HCT116 (cell line): ENCODE measurements around the gene SEC16A.

ENCODE experiments used
- CTCF ChIP-seq, 3 experiments: fragments of 200-600 bp in 1 of 3; sonication (generic) in 1 of 3; IDR thresholded peaks in 2 of 3; conservative IDR thresholded peaks in 1 of 3; 2 replicates each; pipeline ENCODE4 v1.5.1; 2012 to 2017; ENCODE audit warnings: low read depth in 2 of 3, low read length in 2 of 3, antibody characterized with exemption in 1 of 3, borderline replicate concordance in 1 of 3, control low read depth in 1 of 3, mild to moderate bottlenecking in 1 of 3, mixed read lengths in 1 of 3, mixed run types in 1 of 3, moderate library complexity in 1 of 3; ENCODE audit not compliant: insufficient read depth in 1 of 3
- EZH2 ChIP-seq: fragments of 200-600 bp; sonication (generic); IDR thresholded peaks from 2 replicates; pipeline ENCODE4 v1.6.1; 2017; ENCODE audit warnings: antibody characterized with exemption, mixed run types
- POLR2AphosphoS5 ChIP-seq: IDR thresholded peaks from 2 replicates; pipeline ENCODE4 v1.6.1; 2011; ENCODE audit warnings: mild to moderate bottlenecking, low read depth, low read length, moderate library complexity
- RAD21 ChIP-seq: IDR thresholded peaks from 2 replicates; pipeline ENCODE4 v1.6.1; 2012; ENCODE audit warnings: low read depth, mild to moderate bottlenecking
- SP1 ChIP-seq: IDR thresholded peaks from 2 replicates; pipeline ENCODE4 v1.6.1; 2012; ENCODE audit warnings: low read depth
- ZNF274 ChIP-seq: fragments of 200-500 bp; sonication (Bioruptor generic); IDR thresholded peaks from 2 replicates; pipeline ENCODE4 v1.6.1; 2014; ENCODE audit warnings: mild to moderate bottlenecking, low read depth, low read length, inconsistent platforms
- TF ChIP-seq, protein P1 (sequence below): IDR thresholded peaks from 2 replicates; pipeline ENCODE4 v1.6.1; 2012; ENCODE audit warnings: low read depth

GRCh38 chr9:136509549-136509948 lies 26.7 kb upstream of the SEC16A start:
- no peak for TF ChIP-seq CTCF (IDR thresholded peaks at IDR 0.05 in 2 of 3, conservative IDR thresholded peaks at IDR 0.05 in 1 of 3; ENCODE audit: borderline replicate concordance in 1 of 3, insufficient read depth in 1 of 3, low read depth in 2 of 3, low read length in 2 of 3)
- no peak for TF ChIP-seq SP1
- TF ChIP-seq, protein P1, sequence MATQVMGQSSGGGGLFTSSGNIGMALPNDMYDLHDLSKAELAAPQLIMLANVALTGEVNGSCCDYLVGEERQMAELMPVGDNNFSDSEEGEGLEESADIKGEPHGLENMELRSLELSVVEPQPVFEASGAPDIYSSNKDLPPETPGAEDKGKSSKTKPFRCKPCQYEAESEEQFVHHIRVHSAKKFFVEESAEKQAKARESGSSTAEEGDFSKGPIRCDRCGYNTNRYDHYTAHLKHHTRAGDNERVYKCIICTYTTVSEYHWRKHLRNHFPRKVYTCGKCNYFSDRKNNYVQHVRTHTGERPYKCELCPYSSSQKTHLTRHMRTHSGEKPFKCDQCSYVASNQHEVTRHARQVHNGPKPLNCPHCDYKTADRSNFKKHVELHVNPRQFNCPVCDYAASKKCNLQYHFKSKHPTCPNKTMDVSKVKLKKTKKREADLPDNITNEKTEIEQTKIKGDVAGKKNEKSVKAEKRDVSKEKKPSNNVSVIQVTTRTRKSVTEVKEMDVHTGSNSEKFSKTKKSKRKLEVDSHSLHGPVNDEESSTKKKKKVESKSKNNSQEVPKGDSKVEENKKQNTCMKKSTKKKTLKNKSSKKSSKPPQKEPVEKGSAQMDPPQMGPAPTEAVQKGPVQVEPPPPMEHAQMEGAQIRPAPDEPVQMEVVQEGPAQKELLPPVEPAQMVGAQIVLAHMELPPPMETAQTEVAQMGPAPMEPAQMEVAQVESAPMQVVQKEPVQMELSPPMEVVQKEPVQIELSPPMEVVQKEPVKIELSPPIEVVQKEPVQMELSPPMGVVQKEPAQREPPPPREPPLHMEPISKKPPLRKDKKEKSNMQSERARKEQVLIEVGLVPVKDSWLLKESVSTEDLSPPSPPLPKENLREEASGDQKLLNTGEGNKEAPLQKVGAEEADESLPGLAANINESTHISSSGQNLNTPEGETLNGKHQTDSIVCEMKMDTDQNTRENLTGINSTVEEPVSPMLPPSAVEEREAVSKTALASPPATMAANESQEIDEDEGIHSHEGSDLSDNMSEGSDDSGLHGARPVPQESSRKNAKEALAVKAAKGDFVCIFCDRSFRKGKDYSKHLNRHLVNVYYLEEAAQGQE, result no peak
- TF ChIP-seq RAD21, result no peak
- no peak for TF ChIP-seq EZH2
- no peak for TF ChIP-seq ZNF274
- TF ChIP-seq POLR2AphosphoS5, result no peak
